ENCODE measurements around the gene PLXNA2.
A peak's percentile ranks its signal among the peaks of the same experiment; 100 is the strongest.

The PLXNA2 gene

GRCh38 chr1:208264469-208265121 is 20.4 kb upstream of the PLXNA2 start:
- DNase-seq, result no peak

- no peak for DNase-seq
These were observed 17.7 kb upstream of the PLXNA2 start for GRCh38 chr1:208261874-208262273.

GRCh38 chr1:208258277-208258676 is 14.1 kb upstream of the PLXNA2 start:
- no peak for DNase-seq

- DNase-seq, result no peak
These were observed 13.2 kb upstream of the PLXNA2 start for GRCh38 chr1:208257351-208257750.

- no peak for DNase-seq
These were observed 12.4 kb upstream of the PLXNA2 start for GRCh38 chr1:208256556-208256955.

GRCh38 chr1:208256091-208256490 is 11.9 kb upstream of the PLXNA2 start:
- DNase-seq, result no peak

GRCh38 chr1:208254862-208255261 is 10.7 kb upstream of the PLXNA2 start:
- DNase-seq, result no peak

GRCh38 chr1:208254376-208254775 is 10.2 kb upstream of the PLXNA2 start:
- no peak for DNase-seq

- DNase-seq, result no peak
These were observed 8.8 kb upstream of the PLXNA2 start for GRCh38 chr1:208252836-208253576.

GRCh38 chr1:208251911-208252835 is 8.0 kb upstream of the PLXNA2 start:
- DNase-seq, result no peak

GRCh38 chr1:208251015-208251414 is 6.8 kb upstream of the PLXNA2 start:
- no peak for DNase-seq

- no peak for DNase-seq
These were observed 6.4 kb upstream of the PLXNA2 start for GRCh38 chr1:208250613-208251012.

- DNase-seq, result no peak
These were observed 5.0 kb upstream of the PLXNA2 start for GRCh38 chr1:208248991-208249696.

- DNase-seq, result no peak
These were observed 4.2 kb upstream of the PLXNA2 start for GRCh38 chr1:208248307-208248801.

GRCh38 chr1:208247696-208248095 is 3.5 kb upstream of the PLXNA2 start:
- no peak for DNase-seq

- DNase-seq, result peak; percentile 38 to 73
These were observed 1.1 kb upstream of the PLXNA2 start for GRCh38 chr1:208245185-208245705.

- DNase-seq, result no peak
These were observed 637 bp downstream of the PLXNA2 start for GRCh38 chr1:208243527-208243966.

GRCh38 chr1:208242941-208243526 is 1.1 kb downstream of the PLXNA2 start:
- no peak for DNase-seq

GRCh38 chr1:208242146-208242545 is 2.0 kb downstream of the PLXNA2 start:
- DNase-seq, result no peak

GRCh38 chr1:208241512-208241911 is 2.7 kb downstream of the PLXNA2 start:
- no peak for DNase-seq

- DNase-seq, result no peak
These were observed 3.4 kb downstream of the PLXNA2 start for GRCh38 chr1:208240662-208241355.

Data from SW 1271 (cell line).